ENCODE data around the gene PACS2.

- no peak for TF ChIP-seq CTCF (conservative IDR thresholded peaks at IDR 0.05; ENCODE audit: low read depth, low read length)
- no peak for TF ChIP-seq EZH2 (IDR thresholded peaks at IDR 0.05; ENCODE audit: low read length, unreplicated experiment)
- TF ChIP-seq EZH2phosphoT487 (IDR thresholded peaks at IDR 0.05; ENCODE audit: borderline replicate concordance, low read length) = no peak
Measured at GRCh38 chr14:105410642-105411016, 96.1 kb downstream of the PACS2 start.
